HepG2 (cell line): ENCODE measurements around the gene SEMA3F. TPM values are rescaled to one million over a fixed set of nuclear protein-coding genes. Genes with fewer than 3 reads are reported as not detected.

ENCODE experiments used
- BCL3 ChIP-seq: sonication (generic); formaldehyde crosslinking; IDR thresholded peaks from 2 replicates; pipeline ENCODE4 v1.5.1; 2020; ENCODE audit warnings: mild to moderate bottlenecking, missing genetic modification reagents, moderate library complexity
- FOXM1 ChIP-seq: sonication (generic); formaldehyde crosslinking; IDR thresholded peaks from 2 replicates; pipeline ENCODE4 v1.5.0; 2020; ENCODE audit warnings: missing genetic modification reagents
- JUNB ChIP-seq: sonication (generic); formaldehyde crosslinking; IDR thresholded peaks from 2 replicates; pipeline ENCODE4 v1.8.0; 2022; ENCODE audit warnings: missing genetic modification reagents, mild to moderate bottlenecking, borderline replicate concordance
- MXI1 ChIP-seq: IDR thresholded peaks from 3 replicates; pipeline ENCODE4 v1.6.1; 2012; ENCODE audit warnings: low read depth, low read length, inconsistent platforms, borderline replicate concordance
- STAT6 ChIP-seq: sonication (generic); formaldehyde crosslinking; IDR thresholded peaks from 2 replicates; pipeline ENCODE4 v1.4.0; 2020; ENCODE audit warnings: missing genetic modification reagents, mild to moderate bottlenecking, borderline replicate concordance
- TAF15 ChIP-seq: fragments of 200-400 bp; formaldehyde crosslinking; IDR thresholded peaks from one replicate; pipeline ENCODE4 v1.6.1; 2018; ENCODE audit warnings: mild to moderate bottlenecking, low read depth, low read length; ENCODE audit not compliant: poor library complexity, severe bottlenecking
- TARDBP ChIP-seq: sonication (generic); formaldehyde crosslinking; IDR thresholded peaks from 2 replicates; pipeline ENCODE4 v1.8.0; 2022; ENCODE audit warnings: mild to moderate bottlenecking, missing genetic modification reagents
- ZFP62 ChIP-seq: sonication (generic); formaldehyde crosslinking; IDR thresholded peaks from 2 replicates; pipeline ENCODE4 v1.4.0; 2020; ENCODE audit warnings: missing genetic modification reagents
- ZNF225 ChIP-seq: sonication (generic); formaldehyde crosslinking; IDR thresholded peaks from 2 replicates; pipeline ENCODE4 v1.4.0; 2020; ENCODE audit warnings: mild to moderate bottlenecking, missing genetic modification reagents
- ZNF564 ChIP-seq: sonication (generic); formaldehyde crosslinking; IDR thresholded peaks from 2 replicates; pipeline ENCODE4 v1.8.1; 2023; ENCODE audit warnings: mild to moderate bottlenecking, missing genetic modification reagents
- ZNF577 ChIP-seq: sonication (generic); formaldehyde crosslinking; IDR thresholded peaks from 2 replicates; pipeline ENCODE4 v1.4.0; 2020; ENCODE audit warnings: mild to moderate bottlenecking, low read depth, missing genetic modification reagents, borderline replicate concordance
- ZNF605 ChIP-seq: sonication (generic); formaldehyde crosslinking; IDR thresholded peaks from 2 replicates; pipeline ENCODE4 v1.8.0; 2022; ENCODE audit warnings: mild to moderate bottlenecking, missing genetic modification reagents
- ZNF709 ChIP-seq: sonication (generic); formaldehyde crosslinking; IDR thresholded peaks from 2 replicates; pipeline ENCODE4 v1.5.0; 2020; ENCODE audit warnings: mild to moderate bottlenecking, missing genetic modification reagents
- ZNF713 ChIP-seq: sonication (generic); formaldehyde crosslinking; IDR thresholded peaks from 2 replicates; pipeline ENCODE4 v1.4.0; 2020; ENCODE audit warnings: mild to moderate bottlenecking, missing genetic modification reagents
- ZNF841 ChIP-seq: sonication (generic); formaldehyde crosslinking; IDR thresholded peaks from 2 replicates; pipeline ENCODE4 v1.8.1; 2023; ENCODE audit warnings: missing genetic modification reagents, borderline replicate concordance
- polyA plus RNA-seq, 8 experiments: library from polyadenylated mRNA; depleted of rRNA in 3 of 8; stranded (reverse) in 7 of 8; unstranded in 1 of 8; fragments of >200 nt; fragmentation: Illumina TruSeq in 4 of 8; extraction: Trizol in 4 of 8; gene quantifications; 2 replicates each; pipeline versions ENCODE4 v1.2.1 to v1.2.3, GENCODE V29; 2011 to 2016; ENCODE audit warnings: low read depth in 4 of 8, missing spikeins in 1 of 8, mixed read lengths in 1 of 8; ENCODE audit not compliant: insufficient read depth in 1 of 8
- total RNA-seq, 5 experiments: library from RNA; depleted of rRNA; stranded (reverse); fragments of >200 nt; fragmentation: Illumina TruSeq; extraction: Trizol; gene quantifications; 2 replicates each; pipeline ENCODE4 v1.2.3, GENCODE V29; 2016; ENCODE audit warnings: low read depth in 1 of 5
- TF ChIP-seq, protein P1 (sequence below): sonication (generic); formaldehyde crosslinking; IDR thresholded peaks from 2 replicates; pipeline ENCODE4 v1.8.1; 2022; ENCODE audit warnings: low read depth, mild to moderate bottlenecking, missing genetic modification reagents

Gene SEMA3F
- total and polyA plus RNA-seq, 2 of the 13 experiments (the other 11 are each of a cell fraction or from before 2014, with no cell fraction given) = 7.6 to 17.2 TPM

DNA sequence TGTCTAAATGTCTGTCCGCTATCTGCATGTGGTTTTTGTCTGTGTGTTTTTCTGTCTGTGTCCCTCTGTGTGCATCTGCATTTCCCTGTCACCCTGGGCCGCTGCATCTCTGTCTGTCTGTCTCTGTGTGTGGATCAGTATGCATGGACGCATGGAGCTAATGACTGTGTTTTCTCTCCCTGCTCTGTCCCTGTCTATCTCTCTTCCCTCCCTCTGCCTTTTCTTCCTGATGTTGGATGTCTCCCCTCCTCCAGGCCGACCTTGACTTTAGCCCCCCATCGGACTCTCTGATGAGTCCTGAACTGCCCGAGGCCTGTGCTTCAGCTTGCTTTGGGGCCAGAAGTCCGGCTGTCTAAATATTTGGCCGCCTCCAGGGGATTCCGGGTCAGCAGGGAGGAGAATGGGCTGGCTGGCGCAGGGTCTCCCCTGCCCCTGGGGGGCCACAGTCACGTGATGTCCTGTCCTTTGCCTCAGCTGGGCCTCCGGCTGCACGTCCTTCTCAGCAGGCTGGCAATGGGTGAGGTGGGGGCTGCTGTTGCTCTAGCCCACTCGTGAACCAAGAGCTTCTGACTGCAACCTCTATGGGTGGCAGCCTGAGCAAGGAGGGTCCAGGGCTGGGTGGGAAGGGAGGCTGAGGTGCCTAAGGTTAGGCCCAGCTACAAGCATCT lies 53.7 kb downstream of the SEMA3F start (continued):
- peak; percentile 97 for TF ChIP-seq TARDBP
- 0 out of 2 replicates have a peak, but pooled peaks have one; percentile 57 for TF ChIP-seq ZNF605 (CRISPR knock-in tag)
- TF ChIP-seq, protein P1, sequence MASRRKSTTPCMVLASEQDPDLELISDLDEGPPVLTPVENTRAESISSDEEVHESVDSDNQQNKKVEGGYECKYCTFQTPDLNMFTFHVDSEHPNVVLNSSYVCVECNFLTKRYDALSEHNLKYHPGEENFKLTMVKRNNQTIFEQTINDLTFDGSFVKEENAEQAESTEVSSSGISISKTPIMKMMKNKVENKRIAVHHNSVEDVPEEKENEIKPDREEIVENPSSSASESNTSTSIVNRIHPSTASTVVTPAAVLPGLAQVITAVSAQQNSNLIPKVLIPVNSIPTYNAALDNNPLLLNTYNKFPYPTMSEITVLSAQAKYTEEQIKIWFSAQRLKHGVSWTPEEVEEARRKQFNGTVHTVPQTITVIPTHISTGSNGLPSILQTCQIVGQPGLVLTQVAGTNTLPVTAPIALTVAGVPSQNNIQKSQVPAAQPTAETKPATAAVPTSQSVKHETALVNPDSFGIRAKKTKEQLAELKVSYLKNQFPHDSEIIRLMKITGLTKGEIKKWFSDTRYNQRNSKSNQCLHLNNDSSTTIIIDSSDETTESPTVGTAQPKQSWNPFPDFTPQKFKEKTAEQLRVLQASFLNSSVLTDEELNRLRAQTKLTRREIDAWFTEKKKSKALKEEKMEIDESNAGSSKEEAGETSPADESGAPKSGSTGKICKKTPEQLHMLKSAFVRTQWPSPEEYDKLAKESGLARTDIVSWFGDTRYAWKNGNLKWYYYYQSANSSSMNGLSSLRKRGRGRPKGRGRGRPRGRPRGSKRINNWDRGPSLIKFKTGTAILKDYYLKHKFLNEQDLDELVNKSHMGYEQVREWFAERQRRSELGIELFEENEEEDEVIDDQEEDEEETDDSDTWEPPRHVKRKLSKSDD = peak; percentile 89; the same call in 1 of the 2 replicates
- no peak for TF ChIP-seq ZNF577 (CRISPR knock-in tag)
- TF ChIP-seq ZNF709 (CRISPR knock-in tag) = peak; percentile 65; the same call in 1 of the 2 replicates
- no peak for TF ChIP-seq MXI1
- TF ChIP-seq ZNF225 = no peak
- no peak for TF ChIP-seq ZFP62 (CRISPR knock-in tag)
- TF ChIP-seq STAT6 (CRISPR knock-in tag) = peak; percentile 47; the same call in 1 of the 2 replicates
- no peak; the same call in 1 of the 2 replicates for TF ChIP-seq JUNB
- TF ChIP-seq ZNF841 (CRISPR knock-in tag) = no peak; the same call in 1 of the 2 replicates
- peak; percentile 72; the same call in 1 of the 2 replicates for TF ChIP-seq ZNF564 (CRISPR knock-in tag)
- no peak for TF ChIP-seq ZNF713 (CRISPR knock-in tag)
- no peak for TF ChIP-seq FOXM1 (CRISPR knock-in tag)
- peak; percentile 68; the same call in 1 of the 2 replicates for TF ChIP-seq BCL3 (CRISPR knock-in tag)
- no peak for TF ChIP-seq TAF15
